ENCODE data around the gene HSPA9.

The HSPA9 gene

DNA sequence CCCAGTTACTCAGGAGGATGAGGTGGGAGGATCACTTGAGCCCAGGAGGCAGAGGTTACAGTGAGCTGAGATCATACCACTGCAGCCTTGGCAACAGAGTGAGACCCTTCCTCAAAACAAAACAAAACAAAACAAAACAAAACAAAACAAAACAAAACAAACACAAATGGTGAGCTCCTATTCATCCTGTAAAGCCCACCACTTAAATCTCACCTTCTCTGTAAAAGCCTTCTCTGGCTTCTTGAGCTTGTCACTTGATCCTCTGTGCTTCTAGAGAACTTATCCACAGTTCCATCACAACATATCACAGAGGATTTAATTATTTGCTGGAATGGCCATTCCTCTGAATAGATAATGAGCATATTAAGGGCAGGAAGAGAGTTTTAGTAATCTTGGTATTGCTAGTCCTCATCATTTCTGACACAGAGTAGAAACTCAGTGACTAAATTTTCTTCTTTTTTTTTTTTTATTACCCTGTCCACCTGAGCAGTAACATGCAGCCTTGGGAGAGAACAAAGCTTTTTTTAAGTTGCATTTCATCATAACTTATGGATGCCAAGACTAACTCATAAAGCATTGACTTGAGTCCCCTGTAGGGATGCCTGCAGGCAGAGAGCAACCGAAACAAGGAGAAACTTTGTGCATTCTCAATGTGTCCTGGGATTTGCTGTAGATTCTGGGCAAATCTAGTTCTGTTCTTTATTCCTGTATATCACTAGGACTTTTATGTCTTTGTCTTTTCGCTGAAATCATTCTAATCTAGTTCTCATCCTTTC, 13.0 kb upstream of the HSPA9 start:
- TF ChIP-seq, protein P1, sequence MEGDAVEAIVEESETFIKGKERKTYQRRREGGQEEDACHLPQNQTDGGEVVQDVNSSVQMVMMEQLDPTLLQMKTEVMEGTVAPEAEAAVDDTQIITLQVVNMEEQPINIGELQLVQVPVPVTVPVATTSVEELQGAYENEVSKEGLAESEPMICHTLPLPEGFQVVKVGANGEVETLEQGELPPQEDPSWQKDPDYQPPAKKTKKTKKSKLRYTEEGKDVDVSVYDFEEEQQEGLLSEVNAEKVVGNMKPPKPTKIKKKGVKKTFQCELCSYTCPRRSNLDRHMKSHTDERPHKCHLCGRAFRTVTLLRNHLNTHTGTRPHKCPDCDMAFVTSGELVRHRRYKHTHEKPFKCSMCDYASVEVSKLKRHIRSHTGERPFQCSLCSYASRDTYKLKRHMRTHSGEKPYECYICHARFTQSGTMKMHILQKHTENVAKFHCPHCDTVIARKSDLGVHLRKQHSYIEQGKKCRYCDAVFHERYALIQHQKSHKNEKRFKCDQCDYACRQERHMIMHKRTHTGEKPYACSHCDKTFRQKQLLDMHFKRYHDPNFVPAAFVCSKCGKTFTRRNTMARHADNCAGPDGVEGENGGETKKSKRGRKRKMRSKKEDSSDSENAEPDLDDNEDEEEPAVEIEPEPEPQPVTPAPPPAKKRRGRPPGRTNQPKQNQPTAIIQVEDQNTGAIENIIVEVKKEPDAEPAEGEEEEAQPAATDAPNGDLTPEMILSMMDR (IDR thresholded peaks at IDR 0.05): no peak

DNA sequence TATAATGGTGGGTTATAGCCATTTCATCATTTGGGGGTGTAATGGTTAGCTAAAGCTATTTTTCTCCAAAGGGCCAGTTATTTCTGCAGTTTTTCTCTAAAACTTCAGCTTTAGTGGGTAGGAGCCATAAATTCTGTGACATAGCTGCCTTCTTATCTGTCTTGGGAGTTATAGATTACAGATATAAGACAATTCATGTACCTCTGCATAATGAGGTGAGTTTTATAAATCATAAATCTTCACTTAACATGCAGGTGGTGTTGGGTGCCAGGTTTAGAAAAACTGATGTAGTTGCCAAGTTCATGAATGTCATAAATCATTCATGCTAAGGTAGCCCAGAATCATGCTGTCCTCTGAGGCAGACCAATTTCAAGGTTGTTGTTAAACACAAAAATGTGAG, 10.0 kb upstream of the HSPA9 start:
- TF ChIP-seq, protein P1 (IDR thresholded peaks at IDR 0.05): no peak

DNA sequence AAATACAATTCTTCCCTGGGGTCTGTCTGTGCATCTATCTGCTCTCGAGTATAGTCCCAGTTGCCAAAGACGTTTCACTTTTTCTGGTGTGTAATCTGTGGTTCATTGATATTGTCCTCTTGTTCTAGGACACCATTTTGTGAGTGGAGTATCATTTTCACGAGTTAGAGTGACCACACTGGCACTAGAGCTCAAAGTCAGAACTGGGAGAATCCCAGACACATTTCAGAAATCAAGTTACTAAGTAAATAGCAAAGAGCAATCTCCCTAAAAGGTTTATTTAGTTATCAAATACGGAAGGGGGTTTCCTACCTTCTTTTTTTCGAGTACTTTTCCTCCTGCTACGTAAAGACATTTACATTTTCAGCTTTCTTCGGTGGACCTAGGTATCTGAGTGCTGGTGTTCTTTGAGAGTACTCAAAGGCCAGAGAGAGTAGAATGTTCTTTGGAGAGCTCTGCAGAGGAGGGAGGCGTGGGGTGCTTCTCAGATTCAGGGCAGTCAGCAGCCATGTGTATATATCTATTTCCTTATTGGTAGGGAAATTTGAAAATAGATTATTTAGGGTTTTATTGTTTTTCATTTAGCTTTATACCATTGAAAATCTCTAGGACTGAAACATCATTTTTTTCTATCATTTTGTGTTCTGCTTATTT, 8.9 kb upstream of the HSPA9 start:
- TF ChIP-seq, protein P1 (IDR thresholded peaks at IDR 0.05): no peak

DNA sequence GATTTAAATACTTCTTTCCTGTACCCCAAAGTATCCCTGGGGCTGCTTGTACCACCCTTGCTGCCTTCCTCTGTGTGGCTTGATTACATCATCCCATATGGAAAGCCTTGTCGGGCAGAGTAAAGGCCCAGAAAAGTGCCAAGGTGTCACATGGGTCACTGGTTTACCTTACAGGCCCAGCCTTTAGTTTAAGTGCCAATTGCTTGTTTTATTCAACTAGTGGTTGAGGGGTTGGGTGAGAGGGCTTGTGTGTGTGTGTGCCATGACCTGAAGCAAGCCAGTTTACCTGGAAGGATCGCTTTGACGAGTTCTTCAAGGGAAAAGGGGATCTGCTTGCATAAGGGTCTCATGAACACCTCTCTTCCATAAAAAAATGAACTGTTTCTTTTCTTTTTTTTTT, 7.8 kb upstream of the HSPA9 start:
- TF ChIP-seq, protein P1 (IDR thresholded peaks at IDR 0.05): no peak

DNA sequence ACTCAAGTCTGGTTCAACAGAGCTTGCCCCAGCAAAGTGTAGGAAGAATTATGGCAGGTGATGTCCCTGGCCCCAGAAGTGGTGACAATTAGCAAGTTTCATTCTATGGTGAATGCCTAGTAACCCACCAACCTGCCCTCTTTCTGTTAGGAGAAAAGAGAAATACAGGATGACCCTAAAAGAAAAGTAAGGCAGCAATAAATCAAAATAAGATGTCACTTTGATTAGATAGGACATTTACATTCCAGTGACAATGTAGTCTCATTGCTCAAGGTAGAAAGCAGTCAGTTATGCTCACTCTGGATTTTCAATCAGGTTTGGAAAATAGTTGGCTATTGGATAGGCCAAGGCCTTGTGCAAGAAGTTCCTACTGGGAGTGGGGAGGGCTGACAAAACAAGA, 5.6 kb upstream of the HSPA9 start:
- TF ChIP-seq, protein P1 (IDR thresholded peaks at IDR 0.05): no peak

DNA sequence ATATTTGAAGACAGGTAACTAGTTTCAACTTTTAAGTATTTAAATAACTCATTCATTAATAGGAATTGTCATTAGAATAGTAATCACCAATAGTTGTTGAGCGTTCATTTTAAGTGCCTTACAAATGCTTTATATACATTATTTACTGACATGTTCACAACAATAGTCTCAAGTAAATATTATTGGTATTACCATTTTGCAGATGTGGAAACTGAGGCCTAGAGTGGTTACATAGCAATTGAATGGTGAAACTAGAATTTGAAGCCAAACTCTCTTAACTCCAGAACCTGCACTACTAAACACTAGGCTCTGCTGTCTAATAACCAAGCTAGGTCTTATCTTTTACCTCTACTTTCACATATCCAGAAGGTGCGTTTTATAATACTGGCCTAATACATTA, 4.8 kb upstream of the HSPA9 start:
- TF ChIP-seq, protein P1 (IDR thresholded peaks at IDR 0.05): no peak

DNA sequence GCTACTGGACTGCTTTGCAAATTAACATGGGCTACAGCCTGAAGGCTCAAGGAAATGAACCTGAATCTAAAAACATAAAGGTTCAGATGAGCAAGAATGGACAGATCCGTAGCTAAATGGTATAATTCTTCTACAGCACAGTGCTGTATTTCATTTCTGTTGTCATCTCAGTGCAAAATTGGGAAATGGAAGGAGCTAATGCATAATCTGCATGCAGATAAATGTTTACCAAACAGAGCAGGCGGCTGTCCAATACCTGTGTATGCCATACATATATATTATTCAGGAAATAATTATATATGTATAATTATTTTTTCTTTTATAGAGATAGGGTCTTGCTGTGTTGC, 4.3 kb upstream of the HSPA9 start:
- TF ChIP-seq, protein P1 (IDR thresholded peaks at IDR 0.05): peak; percentile 5; the same call in 1 of the 2 replicates

All from LNCAP (cell line).